H9 (cell line): ENCODE results near the gene SLC26A6. TPM values are rescaled to one million over a fixed set of nuclear protein-coding genes. Genes with fewer than 3 reads are reported as not detected.

Source experiments
- DNase-seq: peaks from one replicate; pipeline ENCODE4 v3.0.0-alpha.2; 2017
- H2AFZ ChIP-seq: one replicate; pipeline ENCODE4 v1.6.1; 2013; ENCODE audit warnings: mild to moderate bottlenecking, low read length, control low read depth, moderate library complexity
- H2AK5ac ChIP-seq: 2 replicates; pipeline ENCODE4 v1.6.1; 2013; ENCODE audit warnings: low read length, control low read depth, mixed read lengths; ENCODE audit not compliant: insufficient read length
- H2BK120ac ChIP-seq: one replicate; pipeline ENCODE4 v1.6.1; 2013; ENCODE audit warnings: low read depth, mild to moderate bottlenecking, low read length, control low read depth, inconsistent platforms; ENCODE audit not compliant: poor library complexity, severe bottlenecking
- H2BK12ac ChIP-seq: 2 replicates; pipeline ENCODE4 v1.6.1; 2013; ENCODE audit warnings: low read length, control low read depth, mixed read lengths, low read depth; ENCODE audit not compliant: insufficient read length
- H2BK15ac ChIP-seq: 2 replicates; pipeline ENCODE4 v1.6.1; 2013; ENCODE audit warnings: low read depth, low read length, control low read depth
- H2BK20ac ChIP-seq: one replicate; pipeline ENCODE4 v1.6.1; 2013; ENCODE audit warnings: low read depth, mild to moderate bottlenecking, low read length, control low read depth, inconsistent platforms; ENCODE audit not compliant: poor library complexity, severe bottlenecking
- H2BK5ac ChIP-seq: 2 replicates; pipeline ENCODE4 v1.6.1; 2013; ENCODE audit warnings: low read length, control low read depth, mixed read lengths; ENCODE audit not compliant: insufficient read length
- H3K14ac ChIP-seq: 2 replicates; pipeline ENCODE4 v1.6.1; 2013; ENCODE audit warnings: low read length, control low read depth; ENCODE audit not compliant: insufficient read depth
- H3K18ac ChIP-seq: 2 replicates; pipeline ENCODE4 v1.6.1; 2013; ENCODE audit warnings: low read depth, mild to moderate bottlenecking, mixed read lengths, low read length, control low read depth; ENCODE audit not compliant: insufficient read length
- H3K23ac ChIP-seq: 2 replicates; pipeline ENCODE4 v1.6.1; 2013; ENCODE audit warnings: low read length, control low read depth, mixed read lengths, low read depth; ENCODE audit not compliant: insufficient read length
- H3K23me2 ChIP-seq: 2 replicates; pipeline ENCODE4 v1.6.1; 2013; ENCODE audit warnings: low read depth, mild to moderate bottlenecking, mixed read lengths, low read length, control low read depth; ENCODE audit not compliant: insufficient read length, poor library complexity, severe bottlenecking
- H3K27ac ChIP-seq: 2 replicates; pipeline ENCODE4 v1.5.1; 2013; ENCODE audit warnings: low read length, control low read depth, mixed read lengths, low read depth; ENCODE audit not compliant: insufficient read length
- H3K27me3 ChIP-seq: 2 replicates; pipeline ENCODE4 v1.6.1; 2013; ENCODE audit warnings: low read length, control low read depth, inconsistent platforms; ENCODE audit not compliant: insufficient read depth
- H3K4ac ChIP-seq: 2 replicates; pipeline ENCODE4 v1.6.1; 2013; ENCODE audit warnings: low read depth, mild to moderate bottlenecking, control low read depth, inconsistent platforms, low read length, moderate library complexity
- H3K4me1 ChIP-seq: 2 replicates; pipeline ENCODE4 v1.6.1; 2013; ENCODE audit warnings: low read length, control low read depth, inconsistent platforms; ENCODE audit not compliant: insufficient read depth
- H3K4me2 ChIP-seq: 2 replicates; pipeline ENCODE4 v1.6.1; 2013; ENCODE audit warnings: low read length, control low read depth, mixed read lengths; ENCODE audit not compliant: insufficient read length, insufficient read depth
- H3K56ac ChIP-seq: 2 replicates; pipeline ENCODE4 v1.6.1; 2013; ENCODE audit warnings: low read depth, mild to moderate bottlenecking, mixed read lengths, low read length, control low read depth; ENCODE audit not compliant: insufficient read length
- H3K79me1 ChIP-seq: 2 replicates; pipeline ENCODE4 v1.6.1; 2013; ENCODE audit warnings: low read depth, mild to moderate bottlenecking, moderate library complexity, low read length, control low read depth, inconsistent platforms; ENCODE audit not compliant: insufficient read depth, poor library complexity, severe bottlenecking
- H3K79me2 ChIP-seq: 2 replicates; pipeline ENCODE4 v1.6.1; 2013; ENCODE audit warnings: low read length, control low read depth, inconsistent platforms; ENCODE audit not compliant: insufficient read depth
- H3K9ac ChIP-seq: 2 replicates; pipeline ENCODE4 v1.6.1; 2013; ENCODE audit warnings: low read length, control low read depth, mixed read lengths; ENCODE audit not compliant: insufficient read length; ENCODE audit errors: extremely low read depth
- H3K9me3 ChIP-seq: one replicate; pipeline ENCODE4 v1.6.1; 2013; ENCODE audit warnings: low read depth, low read length, inconsistent platforms; ENCODE audit not compliant: control insufficient read depth
- H3T11ph ChIP-seq: one replicate; pipeline ENCODE4 v1.6.1; 2013; ENCODE audit warnings: mild to moderate bottlenecking, low read length, control low read depth, inconsistent platforms
- H4K20me1 ChIP-seq: one replicate; pipeline ENCODE4 v1.6.1; 2013; ENCODE audit not compliant: control insufficient read depth, insufficient read length, insufficient read depth
- H4K5ac ChIP-seq: 2 replicates; pipeline ENCODE4 v1.6.1; 2013; ENCODE audit warnings: low read depth, mild to moderate bottlenecking, mixed read lengths, low read length, control low read depth; ENCODE audit not compliant: insufficient read length
- H4K8ac ChIP-seq: replicated peaks from 2 replicates; pipeline ENCODE4 v1.6.1; 2013; ENCODE audit warnings: low read length, control low read depth, mixed read lengths, low read depth; ENCODE audit not compliant: insufficient read length
- H4K91ac ChIP-seq: 2 replicates; pipeline ENCODE4 v1.6.1; 2013; ENCODE audit warnings: low read depth, mild to moderate bottlenecking, moderate library complexity, mixed read lengths, low read length, control low read depth; ENCODE audit not compliant: insufficient read length
- H3K27ac Mint-ChIP-seq, 3 experiments: 2 replicates in 2 of 3; 3 replicates in 1 of 3; pipeline ENCODE4 v1.8.0; 2020 to 2021; ENCODE audit warnings: mixed read lengths in 3 of 3, mild to moderate bottlenecking in 1 of 3, moderate library complexity in 1 of 3
- H3K27me3 Mint-ChIP-seq: 2 replicates; pipeline ENCODE4 v1.8.0; 2021; ENCODE audit warnings: low read depth, mild to moderate bottlenecking, moderate library complexity, mixed read lengths
- H3K36me3 Mint-ChIP-seq, 3 experiments: 2 replicates in 2 of 3; 3 replicates in 1 of 3; pipeline ENCODE4 v1.8.0; 2020 to 2021; ENCODE audit warnings: low read depth in 3 of 3, mixed read lengths in 3 of 3; ENCODE audit not compliant: insufficient read depth in 1 of 3
- H3K4me1 Mint-ChIP-seq, 2 experiments: 2 replicates each; pipeline ENCODE4 v1.8.0; 2020; ENCODE audit warnings: mixed read lengths in 2 of 2
- H3K4me3 Mint-ChIP-seq, 2 experiments: 2 replicates in 1 of 2; 3 replicates in 1 of 2; pipeline ENCODE4 v1.8.0; 2020 to 2021; ENCODE audit warnings: mild to moderate bottlenecking in 2 of 2, mixed read lengths in 2 of 2, moderate library complexity in 1 of 2
- H3K9me3 Mint-ChIP-seq, 2 experiments: 2 replicates in 1 of 2; 3 replicates in 1 of 2; pipeline ENCODE4 v1.8.0; 2020; ENCODE audit warnings: mild to moderate bottlenecking in 2 of 2, mixed read lengths in 2 of 2, moderate library complexity in 1 of 2
- WGBS: extraction: QIAGEN DNeasy Blood & Tissue Kit; methylation state at CpG from one replicate; pipeline ENCODE4 v1.1.7; 2013; ENCODE audit warnings: missing lambda C conversion rate, low lambda C conversion rate, mixed read lengths; ENCODE audit not compliant: insufficient read length; ENCODE audit errors: extremely low coverage; 5-methylcytosine and 5-hydroxymethylcytosine counted together
- total RNA-seq: library from RNA; stranded (reverse); gene quantifications from 2 replicates; pipeline ENCODE4 v1.2.1, GENCODE V29; 2021
- TF ChIP-seq, protein P1 (sequence below): fragments of 200-600 bp; sonication (generic); conservative IDR thresholded peaks from 3 replicates; pipeline ENCODE4 v1.8.0; 2021; ENCODE audit warnings: antibody characterized with exemption, mild to moderate bottlenecking

Gene SLC26A6
- total RNA-seq, 1 experiment from 2014 or later: 61.3 TPM

GRCh38 chr3:48637305-48637704, 2.0 kb upstream of the SLC26A6 start:
- DNase-seq: no peak

More at GRCh38 chr3:48637305-48637704, 2.0 kb upstream of the SLC26A6 start:
- Histone ChIP-seq H2BK12ac (no peak overlapping the region), H3K23ac (no peak overlapping the region), H3K18ac (no peak overlapping the region), H2BK15ac (no peak overlapping the region), H4K20me1 (peaks cover 2% of the 10 kb centered on the region), H3K9me3 (no peaks in the 10 kb centered on the region), H3K4me2 (no peak overlapping the region), H3K27ac (no peak overlapping the region), H2BK20ac (no peak overlapping the region), H2BK120ac (no peak overlapping the region), H2BK5ac (no peak overlapping the region), H3K79me1 (no peaks in the 10 kb centered on the region), H3K79me2 (no peaks in the 10 kb centered on the region), H3K9ac (no peak overlapping the region), H3K4me1 (peaks cover 2% of the 10 kb centered on the region), H2AFZ (no peak overlapping the region), H2AK5ac (no peak overlapping the region), H3K14ac (no peak overlapping the region), H4K5ac (no peak overlapping the region), H3K27me3 (no peaks in the 10 kb centered on the region), H3K23me2 (peaks cover 6% of the 10 kb centered on the region), H3K56ac (no peak overlapping the region), H4K91ac (no peak overlapping the region), H3K4ac (no peak overlapping the region), H3T11ph (no peak overlapping the region), H4K8ac (no peak overlapping the region)
- TF ChIP-seq, protein P1, sequence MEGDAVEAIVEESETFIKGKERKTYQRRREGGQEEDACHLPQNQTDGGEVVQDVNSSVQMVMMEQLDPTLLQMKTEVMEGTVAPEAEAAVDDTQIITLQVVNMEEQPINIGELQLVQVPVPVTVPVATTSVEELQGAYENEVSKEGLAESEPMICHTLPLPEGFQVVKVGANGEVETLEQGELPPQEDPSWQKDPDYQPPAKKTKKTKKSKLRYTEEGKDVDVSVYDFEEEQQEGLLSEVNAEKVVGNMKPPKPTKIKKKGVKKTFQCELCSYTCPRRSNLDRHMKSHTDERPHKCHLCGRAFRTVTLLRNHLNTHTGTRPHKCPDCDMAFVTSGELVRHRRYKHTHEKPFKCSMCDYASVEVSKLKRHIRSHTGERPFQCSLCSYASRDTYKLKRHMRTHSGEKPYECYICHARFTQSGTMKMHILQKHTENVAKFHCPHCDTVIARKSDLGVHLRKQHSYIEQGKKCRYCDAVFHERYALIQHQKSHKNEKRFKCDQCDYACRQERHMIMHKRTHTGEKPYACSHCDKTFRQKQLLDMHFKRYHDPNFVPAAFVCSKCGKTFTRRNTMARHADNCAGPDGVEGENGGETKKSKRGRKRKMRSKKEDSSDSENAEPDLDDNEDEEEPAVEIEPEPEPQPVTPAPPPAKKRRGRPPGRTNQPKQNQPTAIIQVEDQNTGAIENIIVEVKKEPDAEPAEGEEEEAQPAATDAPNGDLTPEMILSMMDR: no peak
- Mint-ChIP-seq H3K4me3 (peak overlapping the region; percentile 41 to 72; a peak in 4 of 5 replicates), H3K27ac (peak overlapping the region; percentile 86 to 93 (median 92); a peak in 5 of 7 replicates), H3K36me3 (peaks cover 17 to 53% (median 52%) of the 10 kb centered on the region in 3 experiments; a peak in 6 of 7 replicates), H3K27me3 (no peaks in the 10 kb centered on the region; the same call in 1 of the 2 replicates), H3K4me1 (peaks cover 28 to 31% of the 10 kb centered on the region in 2 experiments), H3K9me3 (no peaks in the 10 kb centered on the region)
- WGBS: no CpG with 5 or more reads among the region's 6 CpGs
